H1 (cell line): Measurements from ENCODE around the gene FIG4. TPM values are rescaled to one million over a fixed set of nuclear protein-coding genes. Genes with fewer than 3 reads are reported as not detected.

Source experiments
- CTCF ChIA-PET: fragments of 300-600 bp; sonication (Branson Sonifier 250); formaldehyde crosslinking; loops from one replicate; lab custom pipeline; 2021; ENCODE audit not compliant: partially characterized antibody; lab: Charles Lee
- POLR2A ChIA-PET: fragments of 300-600 bp; sonication (Branson Sonifier 250); formaldehyde crosslinking; loops from one replicate; lab custom pipeline; 2021; ENCODE audit warnings: inconsistent platforms; ENCODE audit not compliant: partially characterized antibody; lab: Charles Lee
- DNase-seq, 2 experiments: peaks; one replicate each; pipeline versions ENCODE4 v3.0.0 to v3.0.0-alpha.2; 2010 to 2022; ENCODE audit warnings: low spot score in 2 of 2, low read depth in 1 of 2, mixed read lengths in 1 of 2
- FAIRE-seq: peaks from 2 replicates; lab custom pipeline; 2011; peaks lifted over from hg19 to GRCh38; lab: Jason Lieb, UNC
- H2AFZ ChIP-seq: 2 replicates; pipeline ENCODE4 v1.8.1; 2012; ENCODE audit warnings: low read length, inconsistent platforms
- H2AK5ac ChIP-seq: 2 replicates; pipeline ENCODE4 v1.6.1; 2013; ENCODE audit warnings: low read depth, low read length
- H2BK120ac ChIP-seq: replicated peaks from 2 replicates; pipeline ENCODE3; 2013; ENCODE audit warnings: low read depth, low read length, inconsistent platforms
- H2BK12ac ChIP-seq: 2 replicates; pipeline ENCODE4 v1.6.1; 2013; ENCODE audit warnings: low read depth, low read length
- H2BK15ac ChIP-seq: 2 replicates; pipeline ENCODE4 v1.6.1; 2013; ENCODE audit warnings: low read length
- H2BK20ac ChIP-seq: 2 replicates; pipeline ENCODE4 v1.6.1; 2013; ENCODE audit warnings: low read length
- H2BK5ac ChIP-seq: 2 replicates; pipeline ENCODE4 v1.6.1; 2013; ENCODE audit warnings: low read depth, low read length
- H3K14ac ChIP-seq: 2 replicates; pipeline ENCODE4 v1.6.1; 2013; ENCODE audit warnings: inconsistent platforms; ENCODE audit not compliant: insufficient read length
- H3K18ac ChIP-seq: 2 replicates; pipeline ENCODE4 v1.6.1; 2013; ENCODE audit warnings: low read length; ENCODE audit errors: extremely low read depth
- H3K23ac ChIP-seq: 2 replicates; pipeline ENCODE4 v1.6.1; 2013; ENCODE audit warnings: inconsistent platforms; ENCODE audit not compliant: insufficient read length
- H3K23me2 ChIP-seq: 2 replicates; pipeline ENCODE4 v1.6.1; 2013; ENCODE audit warnings: low read depth, low read length
- H3K27ac ChIP-seq: 2 replicates; pipeline ENCODE4 v1.6.1; 2011; ENCODE audit warnings: low read depth, low read length, inconsistent platforms
- H3K27me3 ChIP-seq, 4 experiments: replicated peaks in 1 of 4; 1 replicate in 1 of 4; 2 replicates in 3 of 4; pipeline versions ENCODE4 v1.6.1 to v1.8.1; 2011 to 2013; ENCODE audit warnings: low read length in 3 of 4, mild to moderate bottlenecking in 3 of 4, inconsistent platforms in 2 of 4, mixed read lengths in 2 of 4, moderate library complexity in 1 of 4; ENCODE audit not compliant: control insufficient read depth in 3 of 4, insufficient read depth in 3 of 4; ENCODE audit errors: extremely low read depth in 1 of 4
- H3K36me3 ChIP-seq, 4 experiments: 2 replicates each; pipeline versions ENCODE4 v1.6.1 to v1.8.1; 2011 to 2013; ENCODE audit warnings: mild to moderate bottlenecking in 4 of 4, low read length in 3 of 4, moderate library complexity in 2 of 4, control low read depth in 1 of 4, inconsistent platforms in 1 of 4; ENCODE audit not compliant: insufficient read depth in 4 of 4, control insufficient read depth in 2 of 4
- H3K4ac ChIP-seq: replicated peaks from 2 replicates; pipeline ENCODE3; 2013; ENCODE audit warnings: low read length, low read depth, mixed read lengths, inconsistent platforms; ENCODE audit not compliant: insufficient read length
- H3K4me1 ChIP-seq, 4 experiments: replicated peaks in 1 of 4; 1 replicate in 1 of 4; 2 replicates in 3 of 4; pipeline versions ENCODE4 v1.6.1 to v1.8.1; 2011 to 2013; ENCODE audit warnings: low read length in 3 of 4, inconsistent platforms in 2 of 4, mixed read lengths in 1 of 4; ENCODE audit not compliant: insufficient read depth in 4 of 4, control insufficient read depth in 3 of 4
- H3K4me2 ChIP-seq, 2 experiments: 2 replicates each; pipeline versions ENCODE4 v1.6.1 to v1.8.1; 2011 to 2013; ENCODE audit warnings: low read depth in 2 of 2, low read length in 2 of 2, control low read depth in 1 of 2, inconsistent platforms in 1 of 2, mild to moderate bottlenecking in 1 of 2; ENCODE audit not compliant: insufficient read depth in 1 of 2
- H3K4me3 ChIP-seq, 4 experiments: fragments of 200-600, 300-600 bp in 1 of 4; sonication (generic), shearing (Covaris generic), sonication (Bioruptor Twin) in 1 of 4; 2 replicates each; pipeline versions ENCODE4 v1.5.1 to v1.8.1; 2011 to 2016; ENCODE audit warnings: low read length in 4 of 4, low read depth in 3 of 4, control low read depth in 2 of 4, inconsistent platforms in 2 of 4, mild to moderate bottlenecking in 2 of 4, mixed read lengths in 1 of 4, moderate library complexity in 1 of 4; ENCODE audit not compliant: insufficient read depth in 2 of 4; ENCODE audit errors: extremely low read depth in 1 of 4
- H3K56ac ChIP-seq: replicated peaks from 2 replicates; pipeline ENCODE3; 2013; ENCODE audit warnings: low read depth, mild to moderate bottlenecking, mixed read lengths, low read length, inconsistent platforms; ENCODE audit not compliant: insufficient read length
- H3K79me1 ChIP-seq: 2 replicates; pipeline ENCODE4 v1.6.1; 2013; ENCODE audit warnings: low read depth, low read length, control low read depth
- H3K79me2 ChIP-seq, 2 experiments: 2 replicates each; pipeline versions ENCODE4 v1.6.1 to v1.8.1; 2012 to 2013; ENCODE audit warnings: low read length in 2 of 2, mild to moderate bottlenecking in 2 of 2, inconsistent platforms in 1 of 2; ENCODE audit not compliant: insufficient read depth in 2 of 2, control insufficient read depth in 1 of 2
- H3K9ac ChIP-seq, 4 experiments: replicated peaks in 1 of 4; 1 replicate in 1 of 4; 2 replicates in 3 of 4; pipeline versions ENCODE4 v1.6.1 to v1.8.1; 2011 to 2013; ENCODE audit warnings: low read depth in 3 of 4, low read length in 3 of 4, control low read depth in 2 of 4, mild to moderate bottlenecking in 2 of 4, moderate library complexity in 2 of 4, inconsistent platforms in 1 of 4; ENCODE audit errors: extremely low read depth in 1 of 4
- H3K9me3 ChIP-seq, 2 experiments: 2 replicates each; pipeline versions ENCODE4 v1.6.1 to v1.8.1; 2012 to 2013; ENCODE audit warnings: mild to moderate bottlenecking in 2 of 2, moderate library complexity in 2 of 2, control low read depth in 1 of 2, inconsistent platforms in 1 of 2, low read depth in 1 of 2, low read length in 1 of 2, mixed read lengths in 1 of 2; ENCODE audit not compliant: insufficient read depth in 2 of 2
- H4K20me1 ChIP-seq, 2 experiments: replicated peaks in 1 of 2; 2 replicates each; pipeline versions ENCODE3 to v1.8.1; 2011 to 2013; ENCODE audit warnings: inconsistent platforms in 2 of 2, low read length in 2 of 2, mild to moderate bottlenecking in 1 of 2; ENCODE audit not compliant: insufficient read depth in 2 of 2, control insufficient read depth in 1 of 2
- H4K5ac ChIP-seq: 2 replicates; pipeline ENCODE4 v1.6.1; 2013; ENCODE audit warnings: low read length, low read depth, mixed read lengths, inconsistent platforms; ENCODE audit not compliant: insufficient read length
- H4K8ac ChIP-seq: 2 replicates; pipeline ENCODE4 v1.8.0; 2013; ENCODE audit warnings: mild to moderate bottlenecking, moderate library complexity, low read length, inconsistent platforms; ENCODE audit not compliant: insufficient read depth; ENCODE audit errors: extremely low read depth
- H4K91ac ChIP-seq: replicated peaks from 2 replicates; pipeline ENCODE3; 2013; ENCODE audit warnings: low read length, mixed read lengths, inconsistent platforms; ENCODE audit not compliant: insufficient read length
- CTCF ChIP-seq, 3 experiments: IDR thresholded peaks; 1 replicate in 2 of 3; 2 replicates in 1 of 3; pipeline versions ENCODE4 v1.5.1 to v1.6.1; 2011; ENCODE audit warnings: low read length in 3 of 3, mild to moderate bottlenecking in 3 of 3, inconsistent platforms in 2 of 3, low read depth in 1 of 3, moderate library complexity in 1 of 3; ENCODE audit not compliant: insufficient read depth in 1 of 3; ENCODE audit errors: control extremely low read depth in 1 of 3
- MAFK ChIP-seq: IDR thresholded peaks from 2 replicates; pipeline ENCODE4 v1.6.1; 2012; ENCODE audit warnings: low read depth, mild to moderate bottlenecking, improper control_type of control experiment, low read length
- RAD21 ChIP-seq, 2 experiments: IDR thresholded peaks in 1 of 2; conservative IDR thresholded peaks in 1 of 2; 2 replicates each; pipeline ENCODE4 v1.6.1; 2011; ENCODE audit warnings: low read depth in 2 of 2, low read length in 2 of 2, improper control_type of control experiment in 1 of 2, inconsistent platforms in 1 of 2, mild to moderate bottlenecking in 1 of 2, moderate library complexity in 1 of 2
- WGBS, 2 experiments: shearing (Covaris generic) in 1 of 2; methylation state at CpG; one replicate each; pipeline versions ENCODE4 v1.1.6 to v1.1.7; 2013 to 2015; ENCODE audit warnings: low lambda C conversion rate in 2 of 2, mixed read lengths in 2 of 2, inconsistent platforms in 1 of 2, low coverage in 1 of 2, missing lambda C conversion rate in 1 of 2; ENCODE audit not compliant: insufficient replicate concordance in 2 of 2, insufficient coverage in 1 of 2, insufficient read length in 1 of 2; ENCODE audit errors: extremely low coverage in 1 of 2, missing lambda C conversion rate in 1 of 2; 5-methylcytosine and 5-hydroxymethylcytosine counted together
- polyA plus RNA-seq, 7 experiments: library from polyadenylated mRNA; depleted of rRNA in 3 of 7; stranded (reverse) in 5 of 7; unstranded in 2 of 7; fragments of >200 nt in 5 of 7; fragments of 200-250 nt in 2 of 7; gene quantifications; 1 replicate in 5 of 7; 2 replicates in 1 of 7; 4 replicates in 1 of 7; pipeline versions ENCODE4 v1.2.1 to v1.2.3, GENCODE V29; 2011 to 2013; ENCODE audit warnings: missing spikeins in 2 of 7, mixed read lengths in 2 of 7
- total RNA-seq: library from RNA; stranded (reverse); fragmentation: NEBNext Ultra II Directional; extraction: Animal tissue kit (Norgen Biotek cat#: 25700); gene quantifications from 2 replicates; pipeline ENCODE4 v1.2.1, GENCODE V29; 2021

Gene FIG4
- total and polyA plus RNA-seq, 2 of the 8 experiments (the other 6 are each of a cell fraction or from before 2014, with no cell fraction given): 11.8 to 21.9 TPM

GRCh38 chr6:109783250-109783986, 92.3 kb downstream of the FIG4 start:
- H2BK120ac ChIP-seq: no peak overlapping the region
- no peaks in the 10 kb centered on the region for H3K27me3 ChIP-seq
- H4K91ac ChIP-seq: no peak overlapping the region
- H2AK5ac ChIP-seq: no peak overlapping the region
- H3K79me2 ChIP-seq: no peaks in the 10 kb centered on the region
- no peak overlapping the region for H3K4me2 ChIP-seq
- H3K4me1 ChIP-seq: no peaks in the 10 kb centered on the region
- DNase-seq (peak in 1 of 2 experiments; percentile 57), FAIRE-seq (peak; percentile 72)
- H3K9me3 ChIP-seq: no peaks in the 10 kb centered on the region
- H3K56ac ChIP-seq: no peak overlapping the region
- ChIA-PET POLR2A (no interaction called here), CTCF (interaction anchor here (0.6 to 10.1 kb wide), 59 partner anchors 8 to 608 kb away, joined by 3 to 123 read pairs (median 5); no protein-coding TSS in a partner anchor)
- H4K8ac ChIP-seq: no peak overlapping the region
- no peaks in the 10 kb centered on the region for H3K79me1 ChIP-seq
- H2BK20ac ChIP-seq: no peak overlapping the region
- H2BK12ac ChIP-seq: no peak overlapping the region
- no peak overlapping the region for H3K14ac ChIP-seq
- no peak overlapping the region for H3K18ac ChIP-seq
- 46% methylated on average over 4 of the region's 4 CpGs; no CpG with 5 or more reads in 1 of the 2 experiments for WGBS, 2 experiments
- no peak overlapping the region for H3K23ac ChIP-seq
- H4K5ac ChIP-seq: no peak overlapping the region
- TF ChIP-seq CTCF (IDR thresholded peaks at IDR 0.05; ENCODE audit: control extremely low read depth in 1 of 3, insufficient read depth in 1 of 3, low read depth in 1 of 3, low read length in 3 of 3) (peak in 2 of 3 experiments; percentile 75 to 79; a peak in 3 of 4 replicates), MAFK (no peak), RAD21 (IDR thresholded peaks at IDR 0.05 in 1 of 2, conservative IDR thresholded peaks at IDR 0.05 in 1 of 2; ENCODE audit: low read depth in 2 of 2, low read length in 2 of 2) (peak; percentile 80 to 86)
- no peak overlapping the region for H2BK15ac ChIP-seq
- H3K4me3 ChIP-seq: no peak overlapping the region
- H3K4ac ChIP-seq: no peak overlapping the region
- H3K36me3 ChIP-seq: peaks cover 0 to 12% (median 0%) of the 10 kb centered on the region in 4 experiments; a peak in 1 of 8 replicates
- H3K23me2 ChIP-seq: no peaks in the 10 kb centered on the region
- H2BK5ac ChIP-seq: no peak overlapping the region
- H2AFZ ChIP-seq: no peak overlapping the region
- no peak overlapping the region for H3K27ac ChIP-seq
- no peaks in the 10 kb centered on the region for H4K20me1 ChIP-seq
- H3K9ac ChIP-seq: no peak overlapping the region
